Stimulated activated CD4-positive, alpha-beta T cell treated with anti-CD3 and anti-CD28 coated beads, Interleukin-1b, Interleukin-23, amount 100 ng/mL, for 48 hours (primary cell): ENCODE data around the gene SSTR5.

Experiments used
- DNase-seq: peaks from one replicate; pipeline ENCODE4 v3.0.0-alpha.2; 2020

Gene SSTR5

GRCh38 chr16:1127101-1127500 lies 54.6 kb downstream of the SSTR5 start:
- DNase-seq, result no peak

- DNase-seq, result no peak
Observed at GRCh38 chr16:1127971-1128715, 55.6 kb downstream of the SSTR5 start.

- DNase-seq, result no peak
Observed at GRCh38 chr16:1129106-1129960, 56.8 kb downstream of the SSTR5 start.

- no peak for DNase-seq
Observed at GRCh38 chr16:1130382-1130781, 57.8 kb downstream of the SSTR5 start.
